Caco-2 (cell line): ENCODE data around the gene TRPC4AP. TPM values are rescaled to one million over a fixed set of nuclear protein-coding genes. Genes with fewer than 3 reads are reported as not detected.

Experiments
- BruUV-seq: library from RNA; stranded (reverse); fragments of 400-500 nt; replicated peaks from 2 replicates; lab custom pipeline; 2021; lab: Mats Ljungman, UMichigan
- CTCF ChIA-PET: fragments of 300-600 bp; sonication (Branson Sonifier 250); formaldehyde crosslinking; loops from one replicate; lab custom pipeline; 2022; ENCODE audit warnings: antibody characterized with exemption; lab: Charles Lee
- POLR2A ChIA-PET: fragments of 300-600 bp; sonication (Branson Sonifier 250); formaldehyde crosslinking; loops from one replicate; lab custom pipeline; 2022; ENCODE audit warnings: antibody characterized with exemption; lab: Charles Lee
- DNase-seq, 2 experiments: peaks; one replicate each; pipeline versions ENCODE4 v3.0.0 to v3.0.0-alpha.2; 2020 to 2022
- H3K27me3 ChIP-seq: replicated peaks from 2 replicates; pipeline ENCODE4 v1.6.0; 2011; ENCODE audit warnings: low read length; ENCODE audit not compliant: control insufficient read depth, insufficient read depth
- H3K36me3 ChIP-seq: 2 replicates; pipeline ENCODE4 v1.5.1; 2011; ENCODE audit warnings: low read length; ENCODE audit not compliant: control insufficient read depth, insufficient read depth
- H3K4me1 ChIP-seq: fragments of 250-450 bp; sonication (Bioruptor Pico); 2 replicates; pipeline ENCODE4 v1.5.1; 2020; ENCODE audit warnings: mild to moderate bottlenecking
- H3K4me3 ChIP-seq: 2 replicates; pipeline ENCODE4 v1.5.1; 2011; ENCODE audit warnings: low read depth, mild to moderate bottlenecking, control low read depth, low read length
- H3K9me3 ChIP-seq: fragments of 250-450 bp; sonication (Bioruptor Pico); 2 replicates; pipeline ENCODE4 v1.5.1; 2020; ENCODE audit warnings: mild to moderate bottlenecking, moderate library complexity
- H3K27ac Mint-ChIP-seq: one replicate; pipeline ENCODE4 v1.8.0; 2022; ENCODE audit warnings: mixed read lengths; ENCODE audit not compliant: unreplicated experiment
- H3K27me3 Mint-ChIP-seq: one replicate; pipeline ENCODE4 v1.8.0; 2022; ENCODE audit warnings: mixed read lengths; ENCODE audit not compliant: insufficient read depth, unreplicated experiment
- H3K36me3 Mint-ChIP-seq: one replicate; pipeline ENCODE4 v1.8.0; 2022; ENCODE audit warnings: mild to moderate bottlenecking, mixed read lengths; ENCODE audit not compliant: insufficient read depth, unreplicated experiment
- H3K4me1 Mint-ChIP-seq: one replicate; pipeline ENCODE4 v1.8.0; 2022; ENCODE audit warnings: low read depth, mixed read lengths; ENCODE audit not compliant: unreplicated experiment
- H3K4me3 Mint-ChIP-seq: one replicate; pipeline ENCODE4 v1.8.0; 2022; ENCODE audit warnings: mild to moderate bottlenecking, moderate library complexity, mixed read lengths; ENCODE audit not compliant: unreplicated experiment
- H3K9me3 Mint-ChIP-seq: one replicate; pipeline ENCODE4 v1.8.0; 2022; ENCODE audit warnings: mixed read lengths; ENCODE audit not compliant: unreplicated experiment
- intact Hi-C: fragments of 100-400 bp; cut with micrococcal nuclease; formaldehyde crosslinking; loops from one replicate; pipeline ENCODE4 v1.10.0; 2022; ENCODE audit not compliant: unreplicated experiment
- total RNA-seq: library from RNA; stranded (reverse); gene quantifications from 2 replicates; pipeline ENCODE4 v1.2.3, GENCODE V29; 2022
- TF ChIP-seq, protein P1 (sequence below), 2 experiments: fragments of 200-600 bp in 1 of 2; IDR thresholded peaks; 1 replicate in 1 of 2; 2 replicates in 1 of 2; pipeline versions ENCODE4 v1.5.1 to v1.8.0; 2011 to 2022; ENCODE audit warnings: antibody characterized with exemption in 1 of 2, control low read depth in 1 of 2, inconsistent platforms in 1 of 2, low read depth in 1 of 2, low read length in 1 of 2, mild to moderate bottlenecking in 1 of 2, moderate library complexity in 1 of 2; ENCODE audit not compliant: insufficient read depth in 1 of 2, severe bottlenecking in 1 of 2, unreplicated experiment in 1 of 2

TRPC4AP gene
- total RNA-seq, 1 experiment from 2014 or later = 144 TPM

DNA sequence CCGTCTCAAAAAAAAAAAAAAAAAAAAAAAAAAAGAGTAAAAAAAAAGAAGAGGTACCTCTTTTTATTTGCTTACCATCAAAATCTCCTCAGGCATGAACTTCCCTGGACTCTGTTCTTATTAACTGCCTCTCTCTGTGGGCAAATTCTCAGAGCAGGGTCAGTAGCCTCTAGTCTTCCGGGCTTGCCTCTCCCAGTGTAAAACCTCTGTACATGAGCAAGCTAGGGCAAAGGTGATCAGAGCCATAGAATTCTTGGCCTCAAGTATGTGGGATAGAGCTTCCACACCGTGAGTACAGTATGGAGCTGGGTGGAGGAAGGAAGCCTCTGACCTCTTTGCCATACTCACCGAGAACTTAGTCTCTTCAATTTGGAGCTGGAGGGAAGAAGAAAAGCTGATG lies 58.5 kb downstream of the TRPC4AP start:
- Mint-ChIP-seq H3K9me3 (no peaks in the 10 kb centered on the region), H3K4me3 (no peak overlapping the region), H3K4me1 (peaks cover 12% of the 10 kb centered on the region), H3K36me3 (peaks cover 82% of the 10 kb centered on the region), H3K27me3 (no peaks in the 10 kb centered on the region), H3K27ac (peak overlapping the region; percentile 20)
- DNase-seq = no peak
- no peak overlapping the region for H3K4me3 ChIP-seq
- intact Hi-C loops = loop anchor here (10.0 kb wide), 1 partner anchor 171 kb away; no protein-coding TSS in a partner anchor
- POLR2A ChIA-PET = no interaction called here
- peaks cover 14% of the 10 kb centered on the region for H3K4me1 ChIP-seq
- H3K9me3 ChIP-seq = no peaks in the 10 kb centered on the region
- H3K36me3 ChIP-seq = peaks cover 6% of the 10 kb centered on the region
- BruUV-seq = no TSS peak
- CTCF ChIA-PET = interaction anchor here (0.6 kb wide), 1 partner anchor 227 kb away, joined by 4 read pairs; no protein-coding TSS in a partner anchor
- no peaks in the 10 kb centered on the region for H3K27me3 ChIP-seq
- TF ChIP-seq, protein P1, sequence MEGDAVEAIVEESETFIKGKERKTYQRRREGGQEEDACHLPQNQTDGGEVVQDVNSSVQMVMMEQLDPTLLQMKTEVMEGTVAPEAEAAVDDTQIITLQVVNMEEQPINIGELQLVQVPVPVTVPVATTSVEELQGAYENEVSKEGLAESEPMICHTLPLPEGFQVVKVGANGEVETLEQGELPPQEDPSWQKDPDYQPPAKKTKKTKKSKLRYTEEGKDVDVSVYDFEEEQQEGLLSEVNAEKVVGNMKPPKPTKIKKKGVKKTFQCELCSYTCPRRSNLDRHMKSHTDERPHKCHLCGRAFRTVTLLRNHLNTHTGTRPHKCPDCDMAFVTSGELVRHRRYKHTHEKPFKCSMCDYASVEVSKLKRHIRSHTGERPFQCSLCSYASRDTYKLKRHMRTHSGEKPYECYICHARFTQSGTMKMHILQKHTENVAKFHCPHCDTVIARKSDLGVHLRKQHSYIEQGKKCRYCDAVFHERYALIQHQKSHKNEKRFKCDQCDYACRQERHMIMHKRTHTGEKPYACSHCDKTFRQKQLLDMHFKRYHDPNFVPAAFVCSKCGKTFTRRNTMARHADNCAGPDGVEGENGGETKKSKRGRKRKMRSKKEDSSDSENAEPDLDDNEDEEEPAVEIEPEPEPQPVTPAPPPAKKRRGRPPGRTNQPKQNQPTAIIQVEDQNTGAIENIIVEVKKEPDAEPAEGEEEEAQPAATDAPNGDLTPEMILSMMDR (IDR thresholded peaks at IDR 0.05; ENCODE audit: insufficient read depth in 1 of 2, low read depth in 1 of 2, low read length in 1 of 2, severe bottlenecking in 1 of 2, unreplicated experiment in 1 of 2) = no peak

DNA sequence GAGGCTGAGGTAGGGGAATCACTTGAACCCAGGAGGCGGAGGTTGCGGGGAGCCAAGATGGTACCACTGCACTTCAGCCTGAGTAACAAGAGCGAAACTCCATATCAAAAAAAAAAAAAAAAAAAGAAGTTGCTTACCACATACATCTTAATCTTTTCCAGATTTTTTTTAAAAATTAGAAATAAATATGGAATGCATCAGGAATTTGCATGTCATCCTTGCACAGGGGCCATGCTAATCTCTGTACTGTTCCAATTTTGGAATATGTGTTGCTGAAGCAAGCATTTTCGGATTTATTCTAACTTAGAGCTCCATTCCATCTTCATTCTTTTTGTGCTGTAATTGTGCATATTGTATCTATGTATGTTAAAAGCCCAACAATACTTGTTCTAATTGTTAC lies 62.5 kb downstream of the TRPC4AP start:
- no TSS peak for BruUV-seq
- no peak for DNase-seq
- CTCF ChIA-PET = no interaction called here
- Histone ChIP-seq H3K9me3 (no peaks in the 10 kb centered on the region), H3K36me3 (peaks cover 8% of the 10 kb centered on the region), H3K27me3 (no peaks in the 10 kb centered on the region), H3K4me1 (no peaks in the 10 kb centered on the region), H3K4me3 (no peak overlapping the region)
- H3K36me3 Mint-ChIP-seq = peaks cover 90% of the 10 kb centered on the region
- no peak overlapping the region for H3K27ac Mint-ChIP-seq
- no peaks in the 10 kb centered on the region for H3K4me1 Mint-ChIP-seq
- no peak overlapping the region for H3K4me3 Mint-ChIP-seq
- TF ChIP-seq, protein P1 (IDR thresholded peaks at IDR 0.05; ENCODE audit: insufficient read depth in 1 of 2, low read depth in 1 of 2, low read length in 1 of 2, severe bottlenecking in 1 of 2, unreplicated experiment in 1 of 2) = no peak
- H3K9me3 Mint-ChIP-seq = no peaks in the 10 kb centered on the region
- intact Hi-C loops = loop anchor here (10.0 kb wide), 1 partner anchor 175 kb away; no protein-coding TSS in a partner anchor
- POLR2A ChIA-PET = no interaction called here
- H3K27me3 Mint-ChIP-seq = no peaks in the 10 kb centered on the region

DNA sequence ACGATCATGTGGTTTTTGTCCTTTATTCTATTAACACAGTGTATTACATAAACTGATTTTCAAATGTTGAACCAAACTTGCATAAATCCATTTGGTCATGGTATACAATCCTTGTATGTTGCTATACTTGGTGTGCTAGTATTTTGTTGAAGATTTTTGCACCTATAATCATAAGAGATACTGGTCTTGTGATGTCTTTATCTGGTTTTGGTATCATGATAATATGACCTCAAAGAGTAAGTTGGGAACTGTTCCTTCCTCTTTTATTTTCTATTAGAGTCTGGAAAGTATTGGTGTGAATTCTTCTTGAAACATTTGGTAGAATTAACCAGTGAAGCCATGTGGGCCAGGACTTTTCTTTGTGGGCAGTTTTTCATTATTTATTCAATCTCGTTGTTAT lies 65.3 kb downstream of the TRPC4AP start:
- ChIA-PET POLR2A (no interaction called here), CTCF (no interaction called here)
- BruUV-seq = TSS peak; percentile 1

More for the DNA sequence above, 65.3 kb downstream of the TRPC4AP start:
- no peaks in the 10 kb centered on the region for H3K4me1 Mint-ChIP-seq
- no peaks in the 10 kb centered on the region for H3K9me3 Mint-ChIP-seq
- H3K4me3 ChIP-seq = no peak overlapping the region
- H3K27me3 ChIP-seq = no peaks in the 10 kb centered on the region
- H3K4me1 ChIP-seq = no peaks in the 10 kb centered on the region
- no peaks in the 10 kb centered on the region for H3K9me3 ChIP-seq
- no peaks in the 10 kb centered on the region for H3K27me3 Mint-ChIP-seq
- peaks cover 81% of the 10 kb centered on the region for H3K36me3 Mint-ChIP-seq
- no peak for DNase-seq
- no peak overlapping the region for H3K4me3 Mint-ChIP-seq
- peaks cover 8% of the 10 kb centered on the region for H3K36me3 ChIP-seq
- intact Hi-C loops = no loop called here
- TF ChIP-seq, protein P1 (IDR thresholded peaks at IDR 0.05; ENCODE audit: insufficient read depth in 1 of 2, low read depth in 1 of 2, low read length in 1 of 2, severe bottlenecking in 1 of 2, unreplicated experiment in 1 of 2) = no peak
- no peak overlapping the region for H3K27ac Mint-ChIP-seq
